HFFc6 (cell line): ENCODE measurements around the gene FAM83D. TPM values are rescaled to one million over a fixed set of nuclear protein-coding genes. Genes with fewer than 3 reads are reported as not detected.

Experiments
- DNase-seq: peaks from one replicate; pipeline ENCODE4 v3.0.0-alpha.2; 2018
- H3K27ac Mint-ChIP-seq: 2 replicates; pipeline ENCODE4 v1.8.0; 2020; ENCODE audit warnings: mild to moderate bottlenecking, mixed read lengths
- H3K27me3 Mint-ChIP-seq: 2 replicates; pipeline ENCODE4 v1.8.0; 2021; ENCODE audit warnings: mild to moderate bottlenecking, moderate library complexity, mixed read lengths; ENCODE audit not compliant: insufficient read depth
- H3K36me3 Mint-ChIP-seq: 2 replicates; pipeline ENCODE4 v1.8.0; 2021; ENCODE audit warnings: low read depth, mixed read lengths
- H3K4me1 Mint-ChIP-seq: 2 replicates; pipeline ENCODE4 v1.8.0; 2020; ENCODE audit warnings: low read depth, mixed read lengths
- H3K4me3 Mint-ChIP-seq: 2 replicates; pipeline ENCODE4 v1.8.0; 2020; ENCODE audit warnings: mild to moderate bottlenecking, moderate library complexity, mixed read lengths
- H3K9me3 Mint-ChIP-seq: 2 replicates; pipeline ENCODE4 v1.8.0; 2020; ENCODE audit warnings: mild to moderate bottlenecking, mixed read lengths
- CTCF ChIP-seq: fragments of 200-600 bp; sonication (generic); IDR thresholded peaks from 2 replicates; pipeline ENCODE4 v1.5.0; 2021; ENCODE audit warnings: antibody characterized with exemption, mild to moderate bottlenecking
- total RNA-seq, 6 experiments: library from RNA; stranded (reverse); fragmentation: NEBNext Ultra II Directional; extraction: Animal tissue kit (Norgen Biotek cat#: 25700); gene quantifications; 2 replicates in 1 of 6; 3 replicates in 5 of 6; pipeline ENCODE4 v1.2.3, GENCODE V29; 2021

Gene FAM83D
- total RNA-seq, 6 experiments from 2014 or later: 14.2 to 31.5 (median 29.2) TPM

- no peak for TF ChIP-seq CTCF
- Mint-ChIP-seq H3K36me3 (no peaks in the 10 kb centered on the region), H3K9me3 (no peaks in the 10 kb centered on the region), H3K4me3 (no peak overlapping the region), H3K27ac (no peak overlapping the region), H3K4me1 (no peaks in the 10 kb centered on the region), H3K27me3 (peaks cover 31% of the 10 kb centered on the region)
- DNase-seq: no peak
Measured at GRCh38 chr20:38920411-38920810, 5.8 kb upstream of the FAM83D start.

- Mint-ChIP-seq H3K27ac (no peak overlapping the region), H3K4me3 (no peak overlapping the region), H3K36me3 (no peaks in the 10 kb centered on the region), H3K27me3 (peaks cover 28% of the 10 kb centered on the region), H3K9me3 (no peaks in the 10 kb centered on the region), H3K4me1 (no peaks in the 10 kb centered on the region)
- DNase-seq: no peak
- TF ChIP-seq CTCF: no peak
Measured at GRCh38 chr20:38920851-38921250, 5.4 kb upstream of the FAM83D start.

- peaks cover 21% of the 10 kb centered on the region for H3K4me1 Mint-ChIP-seq
- H3K9me3 Mint-ChIP-seq: no peaks in the 10 kb centered on the region
- no peak for DNase-seq
- no peak for TF ChIP-seq CTCF
- H3K27me3 Mint-ChIP-seq: peaks cover 14% of the 10 kb centered on the region
- H3K27ac Mint-ChIP-seq: no peak overlapping the region
- peaks cover 12% of the 10 kb centered on the region; the same call in 1 of the 2 replicates for H3K36me3 Mint-ChIP-seq
- H3K4me3 Mint-ChIP-seq: no peak overlapping the region
Measured at GRCh38 chr20:38924718-38925117, 1.5 kb upstream of the FAM83D start.

GRCh38 chr20:38926934-38927616 is 858 bp downstream of the FAM83D start:
- TF ChIP-seq CTCF: no peak
- H3K9me3 Mint-ChIP-seq: no peaks in the 10 kb centered on the region
- peaks cover 2% of the 10 kb centered on the region for H3K27me3 Mint-ChIP-seq
- peak; percentile 40 for DNase-seq
- peaks cover 12% of the 10 kb centered on the region; the same call in 1 of the 2 replicates for H3K36me3 Mint-ChIP-seq
- peak overlapping the region; percentile 75 for H3K27ac Mint-ChIP-seq
- peak overlapping the region; percentile 92 for H3K4me3 Mint-ChIP-seq
- H3K4me1 Mint-ChIP-seq: peaks cover 33% of the 10 kb centered on the region

- Mint-ChIP-seq H3K27ac (peak overlapping the region; percentile 59), H3K36me3 (peaks cover 12% of the 10 kb centered on the region; the same call in 1 of the 2 replicates), H3K9me3 (no peaks in the 10 kb centered on the region), H3K4me3 (peak overlapping the region; percentile 92), H3K27me3 (peaks cover 2% of the 10 kb centered on the region; the same call in 1 of the 2 replicates), H3K4me1 (peaks cover 40% of the 10 kb centered on the region)
- DNase-seq: no peak
- TF ChIP-seq CTCF: no peak
Measured at GRCh38 chr20:38927902-38928578, 1.8 kb downstream of the FAM83D start.
